Liver (tissue), 9 donors: ENCODE results near the gene UGT1A7. TPM values are rescaled to one million over a fixed set of nuclear protein-coding genes. Genes with fewer than 3 reads are reported as not detected.
A peak's percentile ranks its signal among the peaks of the same experiment; 100 is the strongest.
"Not testable (repeated sequence)": the region's sequence is repeated elsewhere in the genome, so short reads cannot be mapped to it uniquely, and the experiment has no call there.

ENCODE experiments used
- DNase-seq: peaks from one replicate; pipeline ENCODE4 v3.0.0-alpha.2; 2017; ENCODE audit warnings: low spot score
- H3K27ac ChIP-seq, 2 donors: one replicate each; pipeline ENCODE4 v1.7.0; 2013; ENCODE audit warnings: inconsistent platforms in 2 of 2, low read length in 2 of 2, control low read depth in 1 of 2, low read depth in 1 of 2, mild to moderate bottlenecking in 1 of 2
- H3K27me3 ChIP-seq, 4 donors: one replicate each; pipeline versions ENCODE4 v1.6.1 to v1.7.0; 2013; ENCODE audit warnings: low read length in 3 of 4, inconsistent platforms in 1 of 4, mild to moderate bottlenecking in 1 of 4, moderate library complexity in 1 of 4; ENCODE audit not compliant: control insufficient read depth in 4 of 4, insufficient read depth in 4 of 4
- H3K36me3 ChIP-seq, 4 donors: one replicate each; pipeline versions ENCODE4 v1.6.1 to v1.7.0; 2013; ENCODE audit warnings: low read length in 3 of 4, mild to moderate bottlenecking in 3 of 4, low read depth in 1 of 4, moderate library complexity in 1 of 4; ENCODE audit not compliant: control insufficient read depth in 4 of 4, insufficient read depth in 3 of 4
- H3K4me1 ChIP-seq, 4 donors: one replicate each; pipeline versions ENCODE4 v1.6.1 to v1.7.0; 2013; ENCODE audit warnings: low read length in 3 of 4, mild to moderate bottlenecking in 3 of 4, moderate library complexity in 1 of 4; ENCODE audit not compliant: control insufficient read depth in 4 of 4, insufficient read depth in 4 of 4
- H3K4me3 ChIP-seq, 3 donors: one replicate each; pipeline versions ENCODE4 v1.6.1 to v1.7.0; 2013; ENCODE audit warnings: low read length in 3 of 3, control low read depth in 1 of 3, low read depth in 1 of 3, mild to moderate bottlenecking in 1 of 3
- H3K9ac ChIP-seq, 2 donors: one replicate each; pipeline ENCODE4 v1.7.0; 2013; ENCODE audit warnings: low read length in 2 of 2, mild to moderate bottlenecking in 2 of 2, moderate library complexity in 2 of 2, control low read depth in 1 of 2, low read depth in 1 of 2
- H3K9me3 ChIP-seq, 4 donors: one replicate each; pipeline versions ENCODE4 v1.6.1 to v1.7.0; 2013; ENCODE audit warnings: low read length in 3 of 4; ENCODE audit not compliant: control insufficient read depth in 4 of 4
- CTCF ChIP-seq: fragments of 150-350 bp; IDR thresholded peaks from 2 replicates; pipeline ENCODE4 v1.5.1; 2017; ENCODE audit warnings: improper control_type of control experiment, low read depth, low read length; ENCODE audit not compliant: missing input control
- FOXA1 ChIP-seq: IDR thresholded peaks from 2 replicates; pipeline ENCODE4 v1.6.1; 2016; ENCODE audit warnings: antibody characterized with exemption
- FOXA2 ChIP-seq: IDR thresholded peaks from 2 replicates; pipeline ENCODE4 v1.6.1; 2016; ENCODE audit warnings: antibody characterized with exemption
- HNF4A ChIP-seq, 2 donors: conservative IDR thresholded peaks; 2 replicates each; pipeline ENCODE4 v1.6.1; 2016; ENCODE audit warnings: antibody characterized with exemption in 2 of 2, mild to moderate bottlenecking in 2 of 2
- HNF4G ChIP-seq: IDR thresholded peaks from 2 replicates; pipeline ENCODE4 v1.6.1; 2016; ENCODE audit warnings: antibody characterized with exemption
- JUND ChIP-seq, 2 donors: IDR thresholded peaks; 2 replicates each; pipeline ENCODE4 v1.6.1; 2016; ENCODE audit warnings: antibody characterized with exemption in 2 of 2
- MAX ChIP-seq: IDR thresholded peaks from 2 replicates; pipeline ENCODE4 v1.6.1; 2016; ENCODE audit warnings: antibody characterized with exemption
- RAD21 ChIP-seq, 2 donors: IDR thresholded peaks; 2 replicates each; pipeline ENCODE4 v1.6.1; 2016; ENCODE audit warnings: antibody characterized with exemption in 2 of 2, mild to moderate bottlenecking in 2 of 2
- REST ChIP-seq: IDR thresholded peaks from 2 replicates; pipeline ENCODE4 v1.6.1; 2016; ENCODE audit warnings: antibody characterized with exemption, mild to moderate bottlenecking
- RXRA ChIP-seq, 2 donors: IDR thresholded peaks; 2 replicates each; pipeline ENCODE4 v1.6.1; 2017 to 2018; ENCODE audit warnings: antibody characterized with exemption in 2 of 2, mild to moderate bottlenecking in 1 of 2
- SP1 ChIP-seq: IDR thresholded peaks from 2 replicates; pipeline ENCODE4 v1.6.1; 2018; ENCODE audit warnings: antibody characterized with exemption, mild to moderate bottlenecking
- TAF1 ChIP-seq: conservative IDR thresholded peaks from 2 replicates; pipeline ENCODE4 v1.6.1; 2016; ENCODE audit warnings: antibody characterized with exemption, mild to moderate bottlenecking
- YY1 ChIP-seq: IDR thresholded peaks from 2 replicates; pipeline ENCODE4 v1.6.1; 2016; ENCODE audit warnings: antibody characterized with exemption, mild to moderate bottlenecking
- WGBS: extraction: QIAGEN DNeasy Blood & Tissue Kit; methylation state at CpG from one replicate; pipeline ENCODE4 v1.1.7; 2013; 5-methylcytosine and 5-hydroxymethylcytosine counted together
- polyA plus RNA-seq, 2 donors: library from polyadenylated mRNA; stranded (reverse) in 1 of 2; unstranded in 1 of 2; fragments of 200-250 nt in 1 of 2; fragments of >200 nt in 1 of 2; fragmentation: Nextera tagmentation in 1 of 2; extraction: Ambion mirVana in 1 of 2; gene quantifications; one replicate each; pipeline versions ENCODE4 v1.2.1 to v1.2.3, GENCODE V29; 2013 to 2015
- total RNA-seq, 2 donors: library from RNA; depleted of rRNA; stranded (reverse); fragments of >200 nt; gene quantifications; one replicate each; pipeline ENCODE4 v1.2.3, GENCODE V29; 2014
- donor health status: healthy.
- donor health status: healthy.
- donor health status: healthy.
- donor health status: healthy.
- donor health status: healthy.

The UGT1A7 gene
- total and polyA plus RNA-seq, 4 donors: 0.02 to 2.2 (median 0.38) TPM; not detected in 1

GRCh38 chr2:233736868-233737653 is 55.4 kb downstream of the UGT1A7 start:
- H3K27me3 ChIP-seq, H3K9me3 ChIP-seq, H3K36me3 ChIP-seq, H3K9ac ChIP-seq, H3K4me3 ChIP-seq, DNase-seq, H3K27ac ChIP-seq: not testable (repeated sequence)
- peaks cover 14 to 47% (median 29%) of the 10 kb centered on the region in 4 donors for H3K4me1 ChIP-seq
- 61% methylated on average over 14 of the region's 14 CpGs for whole genome bisulfite sequencing
- TF ChIP-seq JUND (IDR thresholded peaks at IDR 0.05) (peak; percentile 21 to 50), HNF4A (conservative IDR thresholded peaks at IDR 0.05) (peak; percentile 76 to 83), SP1 (peak; percentile 74), FOXA1 (peak; percentile 27), YY1 (peak; percentile 91), RAD21 (IDR thresholded peaks at IDR 0.05) (peak in 1 of 2 donors; percentile 44), FOXA2 (peak; percentile 34), RXRA (IDR thresholded peaks at IDR 0.05) (peak; percentile 64 to 73)

GRCh38 chr2:233740870-233741269 is 59.2 kb downstream of the UGT1A7 start:
- H3K27ac ChIP-seq: no peak overlapping the region
- H3K9me3 ChIP-seq: no peaks in the 10 kb centered on the region
- H3K4me3 ChIP-seq: no peak overlapping the region
- no peaks in the 10 kb centered on the region for H3K27me3 ChIP-seq
- H3K4me1 ChIP-seq: peaks cover 24 to 69% (median 41%) of the 10 kb centered on the region in 4 donors
- H3K9ac ChIP-seq: no peak overlapping the region
- peaks cover 0 to 4% (median 2%) of the 10 kb centered on the region in 4 donors for H3K36me3 ChIP-seq
- WGBS: 81% methylated on average over 2 of the region's 2 CpGs
- DNase-seq: no peak
- TF ChIP-seq YY1 (no peak), TAF1 (no peak)

GRCh38 chr2:233743464-233744259 is 62.0 kb downstream of the UGT1A7 start:
- Histone ChIP-seq H3K9ac (no peak overlapping the region), H3K4me1 (peaks cover 17 to 70% (median 40%) of the 10 kb centered on the region in 4 donors), H3K27me3 (no peaks in the 10 kb centered on the region), H3K36me3 (peaks cover 0 to 4% (median 2%) of the 10 kb centered on the region in 4 donors), H3K9me3 (no peaks in the 10 kb centered on the region), H3K4me3 (no peak overlapping the region), H3K27ac (no peak overlapping the region)
- WGBS: 96% methylated on average over 46 of the region's 46 CpGs
- no peak for DNase-seq
- TF ChIP-seq MAX (no peak), SP1 (no peak), JUND (IDR thresholded peaks at IDR 0.05) (no peak), HNF4G (no peak), TAF1 (no peak), CTCF (no peak), REST (no peak), FOXA1 (no peak)
